ENCODE results near the gene DZIP3.

The DZIP3 gene

DNA sequence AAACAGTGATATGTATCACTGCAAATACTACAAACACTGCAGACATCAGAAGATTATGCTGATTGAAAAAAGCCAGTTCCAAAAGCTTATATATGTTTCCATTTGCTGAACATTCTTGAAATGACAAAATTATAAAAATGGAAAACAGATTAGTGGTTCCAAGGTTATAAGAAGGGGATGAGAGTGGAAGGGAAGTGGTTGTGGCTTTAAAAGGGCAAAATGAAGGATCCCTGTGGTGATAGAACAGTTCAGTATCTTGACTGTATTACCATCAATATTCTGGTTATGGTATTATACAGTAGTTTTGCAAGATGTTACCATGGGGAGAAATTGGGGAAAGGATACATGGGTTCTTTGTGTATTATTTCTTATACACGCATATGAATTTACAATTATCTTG, 77.8 kb downstream of the DZIP3 start:
- Histone ChIP-seq H3K9me3 (ENCODE audit: insufficient read depth, low read depth, low read length) (no peaks in the 10 kb centered on the region), H3K27me3 (ENCODE audit: insufficient read depth, low read length, poor library complexity, severe bottlenecking) (no peaks in the 10 kb centered on the region), H3K4me2 (ENCODE audit: low read depth, low read length, poor library complexity, severe bottlenecking) (no peak overlapping the region), H3F3A (ENCODE audit: low read depth) (no peaks in the 10 kb centered on the region), H3K36me3 (ENCODE audit: insufficient read depth, low read length) (no peaks in the 10 kb centered on the region), H3K79me2 (ENCODE audit: insufficient read depth, low read length) (no peaks in the 10 kb centered on the region), H3K9ac (ENCODE audit: low read depth, low read length, poor library complexity, severe bottlenecking) (no peak overlapping the region), H3K4me3 (ENCODE audit: low read length, poor library complexity, severe bottlenecking) (no peak overlapping the region), H4K20me1 (ENCODE audit: insufficient read depth, low read length, poor library complexity, severe bottlenecking) (no peaks in the 10 kb centered on the region), H3K9me2 (replicated peaks; ENCODE audit: low read depth, low read length) (no peaks in the 10 kb centered on the region), H2AFZ (ENCODE audit: low read length) (no peak overlapping the region), H3K4me1 (ENCODE audit: insufficient read depth, low read length, poor library complexity, severe bottlenecking) (peaks cover 16% of the 10 kb centered on the region)
- TF ChIP-seq, protein P1, sequence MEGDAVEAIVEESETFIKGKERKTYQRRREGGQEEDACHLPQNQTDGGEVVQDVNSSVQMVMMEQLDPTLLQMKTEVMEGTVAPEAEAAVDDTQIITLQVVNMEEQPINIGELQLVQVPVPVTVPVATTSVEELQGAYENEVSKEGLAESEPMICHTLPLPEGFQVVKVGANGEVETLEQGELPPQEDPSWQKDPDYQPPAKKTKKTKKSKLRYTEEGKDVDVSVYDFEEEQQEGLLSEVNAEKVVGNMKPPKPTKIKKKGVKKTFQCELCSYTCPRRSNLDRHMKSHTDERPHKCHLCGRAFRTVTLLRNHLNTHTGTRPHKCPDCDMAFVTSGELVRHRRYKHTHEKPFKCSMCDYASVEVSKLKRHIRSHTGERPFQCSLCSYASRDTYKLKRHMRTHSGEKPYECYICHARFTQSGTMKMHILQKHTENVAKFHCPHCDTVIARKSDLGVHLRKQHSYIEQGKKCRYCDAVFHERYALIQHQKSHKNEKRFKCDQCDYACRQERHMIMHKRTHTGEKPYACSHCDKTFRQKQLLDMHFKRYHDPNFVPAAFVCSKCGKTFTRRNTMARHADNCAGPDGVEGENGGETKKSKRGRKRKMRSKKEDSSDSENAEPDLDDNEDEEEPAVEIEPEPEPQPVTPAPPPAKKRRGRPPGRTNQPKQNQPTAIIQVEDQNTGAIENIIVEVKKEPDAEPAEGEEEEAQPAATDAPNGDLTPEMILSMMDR (conservative IDR thresholded peaks at IDR 0.05; ENCODE audit: low read length): no peak
- TF ChIP-seq EZH2phosphoT487 (IDR thresholded peaks at IDR 0.05; ENCODE audit: borderline replicate concordance): no peak

DNA sequence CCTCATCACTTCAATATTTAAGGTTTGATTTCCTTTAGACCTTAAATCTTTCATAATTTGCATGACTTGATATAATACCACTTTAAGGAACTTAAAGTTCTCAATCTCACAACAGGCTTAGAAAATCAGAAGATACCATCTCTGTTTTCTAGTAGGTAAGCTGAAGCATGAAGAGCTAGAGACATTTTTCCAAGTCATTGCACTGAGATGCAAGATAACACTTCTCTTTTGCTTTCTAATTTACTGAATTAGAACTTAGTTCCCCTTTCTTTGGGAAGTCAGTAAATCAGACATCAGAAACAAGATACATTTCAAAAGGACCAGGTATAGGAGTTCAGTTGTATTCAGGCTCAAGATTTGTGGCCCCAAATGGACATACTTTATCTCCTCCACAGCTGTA, 79.7 kb downstream of the DZIP3 start:
- Histone ChIP-seq H3K4me1 (ENCODE audit: insufficient read depth, low read length, poor library complexity, severe bottlenecking) (peaks cover 16% of the 10 kb centered on the region), H3K9me3 (ENCODE audit: insufficient read depth, low read depth, low read length) (no peaks in the 10 kb centered on the region), H3K79me2 (ENCODE audit: insufficient read depth, low read length) (no peaks in the 10 kb centered on the region), H3K4me2 (ENCODE audit: low read depth, low read length, poor library complexity, severe bottlenecking) (no peak overlapping the region), H3F3A (ENCODE audit: low read depth) (no peaks in the 10 kb centered on the region), H3K27me3 (ENCODE audit: insufficient read depth, low read length, poor library complexity, severe bottlenecking) (no peaks in the 10 kb centered on the region), H3K9ac (ENCODE audit: low read depth, low read length, poor library complexity, severe bottlenecking) (no peak overlapping the region), H2AFZ (ENCODE audit: low read length) (no peak overlapping the region), H3K36me3 (ENCODE audit: insufficient read depth, low read length) (no peaks in the 10 kb centered on the region), H3K4me3 (ENCODE audit: low read length, poor library complexity, severe bottlenecking) (no peak overlapping the region), H4K20me1 (ENCODE audit: insufficient read depth, low read length, poor library complexity, severe bottlenecking) (no peaks in the 10 kb centered on the region), H3K9me2 (replicated peaks; ENCODE audit: low read depth, low read length) (no peaks in the 10 kb centered on the region)
- TF ChIP-seq EZH2phosphoT487 (IDR thresholded peaks at IDR 0.05; ENCODE audit: borderline replicate concordance): no peak
- TF ChIP-seq, protein P1 (conservative IDR thresholded peaks at IDR 0.05; ENCODE audit: low read length): no peak

DNA sequence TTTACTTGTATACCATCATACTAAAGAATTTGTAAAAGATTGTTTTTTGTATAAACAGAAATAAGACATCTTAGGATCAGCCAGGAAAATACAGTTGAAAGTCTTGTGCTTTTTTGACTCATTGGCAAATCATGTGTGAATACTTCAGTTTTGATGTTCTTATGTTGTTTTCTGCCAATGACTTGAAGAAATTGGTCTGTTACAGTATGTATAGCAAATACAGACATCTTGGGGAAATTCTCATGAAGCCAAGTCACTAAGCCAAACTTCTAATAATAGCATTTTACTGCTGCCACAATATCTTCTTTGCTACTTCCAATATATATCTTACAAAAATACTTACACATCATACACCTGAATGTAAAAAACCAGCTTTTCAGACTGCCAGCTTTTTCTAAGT, 83.2 kb downstream of the DZIP3 start:
- TF ChIP-seq, protein P1 (conservative IDR thresholded peaks at IDR 0.05; ENCODE audit: low read length): no peak
- no peak for TF ChIP-seq EZH2phosphoT487 (IDR thresholded peaks at IDR 0.05; ENCODE audit: borderline replicate concordance)
- no peak overlapping the region for H3K4me3 ChIP-seq (ENCODE audit: low read length, poor library complexity, severe bottlenecking)

More for the DNA sequence above, 83.2 kb downstream of the DZIP3 start:
- Histone ChIP-seq H4K20me1 (ENCODE audit: insufficient read depth, low read length, poor library complexity, severe bottlenecking) (no peaks in the 10 kb centered on the region), H3K4me2 (ENCODE audit: low read depth, low read length, poor library complexity, severe bottlenecking) (no peak overlapping the region), H3K9me2 (replicated peaks; ENCODE audit: low read depth, low read length) (no peaks in the 10 kb centered on the region), H3K4me1 (ENCODE audit: insufficient read depth, low read length, poor library complexity, severe bottlenecking) (no peaks in the 10 kb centered on the region), H3K27me3 (ENCODE audit: insufficient read depth, low read length, poor library complexity, severe bottlenecking) (no peaks in the 10 kb centered on the region), H3K36me3 (ENCODE audit: insufficient read depth, low read length) (no peaks in the 10 kb centered on the region), H3K9ac (ENCODE audit: low read depth, low read length, poor library complexity, severe bottlenecking) (no peak overlapping the region), H3K79me2 (ENCODE audit: insufficient read depth, low read length) (no peaks in the 10 kb centered on the region), H2AFZ (ENCODE audit: low read length) (no peak overlapping the region), H3K9me3 (ENCODE audit: insufficient read depth, low read depth, low read length) (no peaks in the 10 kb centered on the region), H3F3A (ENCODE audit: low read depth) (no peaks in the 10 kb centered on the region)

All from Loucy (cell line).